ENCODE data around the gene ODAD3. TPM values are rescaled to one million over a fixed set of nuclear protein-coding genes. Genes with fewer than 3 reads are reported as not detected.
A peak's percentile ranks its signal among the peaks of the same experiment; 100 is the strongest.

ODAD3 gene
- total and polyA plus RNA-seq, 10 of the 15 experiments (the other 5 are each of a cell fraction or from before 2014, with no cell fraction given): 0.11 to 0.39 (median 0.28) TPM; not detected in 7

GRCh38 chr19:11435057-11435832 lies at the start of gene ODAD3, which contains the start of gene PRKCSH (continued):
- TF ChIP-seq ZBTB11 (CRISPR knock-in tag; IDR thresholded peaks at IDR 0.05) (peak; percentile 9; the same call in 1 of the 2 replicates), ZNF274 (IDR thresholded peaks at IDR 0.05; ENCODE audit: insufficient read depth, insufficient read length) (no peak), BRCA1 (IDR thresholded peaks at IDR 0.05; ENCODE audit: low read depth, low read length) (no peak), CHD2 (IDR thresholded peaks at IDR 0.05; ENCODE audit: borderline replicate concordance, low read depth, low read length) (peak; percentile 71), IRF3 (IDR thresholded peaks at IDR 0.05) (peak; percentile 26; the same call in 1 of the 2 replicates), MEF2A (IDR thresholded peaks at IDR 0.05; ENCODE audit: insufficient read depth, low read depth, low read length) (no peak), HDAC2 (IDR thresholded peaks at IDR 0.05) (no peak), PML (IDR thresholded peaks at IDR 0.05; ENCODE audit: low read length) (peak; percentile 71; the same call in 1 of the 2 replicates), SMARCA5 (IDR thresholded peaks at IDR 0.05) (no peak), GATAD2B (conservative IDR thresholded peaks at IDR 0.05; ENCODE audit: low read depth) (no peak), STAT3 (IDR thresholded peaks at IDR 0.05; ENCODE audit: low read depth, low read length) (no peak), BMI1 (IDR thresholded peaks at IDR 0.05; ENCODE audit: borderline replicate concordance) (peak; percentile 98), BCL3 (IDR thresholded peaks at IDR 0.05; ENCODE audit: borderline replicate concordance, insufficient read depth, low read depth, low read length, poor library complexity, severe bottlenecking) (no peak), NBN (IDR thresholded peaks at IDR 0.05) (peak; percentile 91), RAD51 (IDR thresholded peaks at IDR 0.05) (peak; percentile 98), KDM1A (IDR thresholded peaks at IDR 0.05; ENCODE audit: borderline replicate concordance) (no peak), ZBTB40 (IDR thresholded peaks at IDR 0.05; ENCODE audit: borderline replicate concordance) (peak; percentile 97), MAX (IDR thresholded peaks at IDR 0.05; ENCODE audit: low read depth, low read length) (no peak)

Data from GM12878 (cell line).